Measurements from ENCODE around the gene SETSIP.
"Not testable (repeated sequence)": the region's sequence is repeated elsewhere in the genome, so short reads cannot be mapped to it uniquely, and the experiment has no call there.

The SETSIP gene

DNA sequence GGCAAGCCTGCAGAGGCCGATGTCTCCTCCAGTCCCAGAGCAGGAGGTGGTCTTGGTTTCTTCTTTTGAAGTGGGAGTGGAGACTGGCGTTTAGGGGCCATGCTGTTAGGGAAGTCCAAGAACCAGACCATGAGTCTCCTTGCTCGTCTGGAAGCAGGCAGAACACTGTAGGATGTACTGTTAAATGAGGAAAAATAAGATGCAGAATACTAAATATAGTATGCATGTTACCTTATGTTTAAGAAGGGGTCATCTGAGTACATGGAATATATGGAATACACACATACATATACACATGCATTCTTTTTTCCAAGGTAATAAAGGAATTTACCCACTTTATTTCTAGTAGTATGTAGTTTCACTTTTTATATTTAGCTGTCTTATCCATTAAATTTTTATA, at the start of gene SETSIP:
Gene SETSIP (minus strand): TSS at position 101 of the 400 bp plus-strand sequence. CDS start 0 bp downstream, at position 101.
- no peak for DNase-seq

DNA sequence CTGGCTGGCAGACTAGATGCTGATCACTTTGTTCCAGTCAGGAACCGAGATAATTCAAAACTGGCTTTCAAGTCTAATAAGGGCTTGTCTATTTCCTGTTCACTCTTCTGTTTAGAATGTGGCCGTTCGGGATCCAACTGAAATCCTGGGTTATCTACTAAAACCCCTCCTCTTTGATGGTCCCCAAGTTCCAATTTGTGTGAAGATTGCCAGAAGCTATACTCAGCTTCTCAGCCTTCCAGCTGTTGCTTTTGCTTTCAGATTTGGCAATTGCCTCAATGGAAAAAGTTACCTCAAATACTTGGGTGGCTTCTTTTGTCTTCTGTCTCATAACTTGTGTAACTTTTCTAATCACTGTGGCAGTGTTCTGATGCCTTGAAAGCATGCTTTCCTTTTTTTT, 48.7 kb upstream of the SETSIP start:
- DNase-seq: no peak

GRCh38 chr1:92118826-92119225, 43.6 kb upstream of the SETSIP start:
- no peak for DNase-seq

DNA sequence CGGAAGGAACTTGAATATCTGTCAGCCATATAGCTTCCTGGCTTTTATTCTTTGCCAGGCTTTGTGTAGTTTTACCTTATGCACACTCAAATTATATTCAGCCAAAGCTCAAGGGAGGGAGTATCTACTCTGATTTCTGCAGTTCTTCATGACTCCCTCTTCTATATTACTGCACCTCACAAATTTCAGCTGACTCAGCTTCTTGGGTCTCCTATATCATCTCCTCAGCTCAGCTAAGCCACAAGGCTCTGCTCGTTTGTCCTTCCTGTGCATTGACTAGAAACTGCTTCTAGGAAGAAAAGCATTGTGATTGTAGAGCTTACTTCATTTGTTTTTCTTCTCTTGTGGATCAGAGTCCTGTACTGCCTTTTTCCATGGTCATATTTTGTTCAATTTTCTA, 42.3 kb upstream of the SETSIP start:
- no peak for DNase-seq

- no peak for DNase-seq
These were observed 33.4 kb upstream of the SETSIP start for GRCh38 chr1:92108631-92109030.

DNA sequence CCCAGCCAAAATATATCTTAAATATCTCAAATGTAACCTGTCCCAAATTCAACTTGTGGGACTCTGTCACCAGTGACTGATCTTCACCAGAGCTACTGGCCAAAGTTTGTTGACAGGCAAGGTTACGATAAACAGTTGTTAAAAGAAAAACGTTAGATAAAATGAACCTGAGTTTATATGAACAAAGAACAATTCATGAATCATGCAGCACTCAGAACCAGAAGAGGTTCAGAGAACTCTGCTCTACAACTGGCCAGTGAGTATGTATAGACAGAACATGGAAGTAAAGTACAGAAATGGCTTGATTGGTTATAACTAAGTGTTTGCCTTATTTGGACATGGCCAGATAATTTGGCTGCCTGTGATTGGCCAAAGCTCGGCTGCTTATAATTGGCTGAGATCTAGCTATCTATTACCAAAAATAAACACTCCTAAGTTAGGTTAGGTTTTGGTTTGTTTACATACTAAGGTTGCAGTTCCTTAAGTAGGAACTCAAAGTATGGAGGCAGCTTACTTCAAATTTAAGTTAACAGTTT, 30.4 kb upstream of the SETSIP start:
- DNase-seq: no peak

GRCh38 chr1:92096317-92096716, 21.1 kb upstream of the SETSIP start:
- no peak for DNase-seq

DNA sequence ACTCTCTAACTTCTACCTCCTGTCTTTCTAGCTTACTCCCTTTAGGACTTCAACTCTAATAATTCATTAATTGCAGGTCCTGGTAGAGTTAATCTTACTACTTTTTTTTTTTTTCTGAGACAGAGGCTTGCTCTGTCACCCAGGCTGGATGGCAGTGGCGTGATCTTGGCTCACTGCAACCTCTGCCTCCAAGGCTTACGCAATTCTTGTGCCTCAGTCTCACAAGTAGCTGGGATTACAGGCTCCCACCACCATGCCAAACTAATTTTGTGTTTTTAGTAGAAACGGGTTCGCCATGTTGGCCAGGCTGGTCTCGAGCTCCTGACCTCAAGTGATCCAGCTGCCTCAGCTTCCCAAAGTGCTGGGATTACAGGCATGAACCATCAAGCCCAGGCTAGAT, 20.7 kb upstream of the SETSIP start:
- no peak for DNase-seq

- DNase-seq: no peak
These were observed 19.4 kb upstream of the SETSIP start for GRCh38 chr1:92094595-92094994.

DNA sequence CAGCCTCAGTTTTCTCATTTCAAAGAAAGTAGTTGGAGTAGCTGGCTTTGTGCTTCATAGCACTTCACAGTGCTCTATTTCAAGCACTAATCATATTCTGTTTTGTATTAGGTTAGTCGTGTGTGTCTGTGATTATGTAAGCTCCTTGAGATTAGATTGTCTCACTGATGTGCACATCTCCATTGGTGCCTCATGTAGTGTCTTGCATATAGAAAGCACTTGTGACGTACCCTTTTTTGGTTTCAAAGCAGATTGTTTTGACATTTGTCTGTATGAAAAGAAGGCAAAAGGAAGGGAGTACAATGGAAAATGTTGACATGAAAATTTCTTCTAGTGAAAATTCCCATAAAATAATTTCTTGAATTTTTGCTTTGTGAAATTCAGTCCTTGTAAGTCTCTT, 18.9 kb upstream of the SETSIP start:
- DNase-seq: no peak

DNA sequence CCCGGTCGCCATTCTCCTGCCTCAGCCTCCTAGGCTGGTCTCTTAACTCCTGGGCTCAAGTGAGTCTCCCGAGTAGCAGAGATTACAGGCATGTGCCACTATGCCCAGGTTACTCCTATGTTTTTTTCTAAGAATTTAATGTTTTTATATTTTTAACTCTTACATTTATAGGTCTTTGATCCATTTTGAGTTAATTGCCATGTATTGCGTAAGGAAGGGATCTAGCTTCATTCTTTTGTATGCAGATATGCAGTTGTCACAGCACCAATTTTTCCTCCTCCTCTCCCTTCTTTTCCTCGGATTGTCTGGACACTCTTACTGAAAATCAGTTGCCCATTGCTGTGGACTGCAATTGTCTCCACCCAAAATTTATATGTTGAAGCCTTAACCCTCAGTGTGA, 16.4 kb upstream of the SETSIP start:
- DNase-seq: no peak

GRCh38 chr1:92087542-92087941, 12.3 kb upstream of the SETSIP start:
- peak; percentile 21 to 40 for DNase-seq

DNA sequence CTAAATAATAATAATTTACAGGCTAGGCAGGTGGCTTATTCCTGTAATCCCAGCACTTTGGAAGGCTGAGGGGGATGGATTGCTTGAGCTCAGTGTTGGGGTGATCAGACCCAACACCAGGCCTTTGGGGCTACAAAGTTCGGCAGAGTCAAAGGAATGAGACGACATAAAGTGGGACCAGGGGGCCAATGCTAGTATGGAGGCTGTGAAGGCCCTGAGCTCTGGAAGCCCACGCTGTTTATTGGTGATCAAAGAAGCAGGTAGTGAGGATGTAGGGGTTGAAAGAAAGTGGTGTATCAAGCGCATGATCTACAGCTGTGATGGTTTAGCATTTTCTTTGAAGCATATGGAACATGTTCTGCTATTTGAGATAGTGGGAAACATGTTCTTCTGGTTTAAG, 10.5 kb upstream of the SETSIP start:
- DNase-seq: no peak

GRCh38 chr1:92084651-92085050, 9.4 kb upstream of the SETSIP start:
- no peak for DNase-seq

- DNase-seq: no peak
These were observed 5.8 kb upstream of the SETSIP start for GRCh38 chr1:92081031-92081430.

DNA sequence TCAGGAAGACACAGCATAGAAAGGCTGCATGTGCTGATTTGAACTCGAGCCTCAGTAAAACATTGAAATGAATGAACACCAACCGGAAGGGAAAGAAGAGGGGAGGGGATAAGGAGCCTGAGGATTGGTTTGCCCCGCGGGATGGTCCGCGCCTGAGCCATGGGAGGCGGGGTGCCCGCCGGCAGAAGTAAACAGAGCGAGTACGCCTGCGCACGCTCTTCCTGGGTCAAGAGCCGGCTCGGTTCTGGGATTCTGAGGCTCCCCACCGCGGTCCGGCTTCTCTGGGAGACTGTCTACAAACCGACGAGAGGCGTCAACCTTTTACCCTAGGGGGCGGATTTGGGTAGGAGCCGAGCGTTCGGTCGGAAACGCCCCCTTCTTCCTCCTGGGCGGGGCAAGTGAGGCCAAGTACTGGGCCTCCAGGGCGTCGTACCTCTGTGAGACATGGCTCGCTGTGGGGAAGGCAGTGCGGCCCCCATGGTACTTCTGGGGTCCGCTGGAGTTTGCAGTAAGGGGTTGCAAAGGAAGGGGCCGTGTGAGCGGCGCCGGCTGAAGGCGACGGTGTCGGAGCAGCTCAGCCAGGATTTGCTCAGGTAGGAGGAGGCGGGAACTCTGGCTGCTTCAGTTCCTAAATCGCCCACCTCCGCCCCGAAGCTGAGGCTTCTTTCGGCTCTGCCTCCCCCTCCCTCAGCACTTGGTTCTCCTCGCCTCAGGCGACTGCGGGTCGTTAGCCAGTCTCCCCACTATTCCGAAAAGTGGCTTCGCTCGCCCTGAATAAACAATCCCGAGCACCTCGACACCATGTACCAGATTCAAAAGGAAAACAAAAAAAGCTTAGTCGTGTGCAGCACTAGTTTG, 5.1 kb upstream of the SETSIP start, which contains the start of gene BTBD8:
Gene BTBD8 (plus strand): TSS at position 218 of the 858 bp plus-strand sequence. CDS start 227 bp downstream, at position 445.
- DNase-seq: peak; percentile 65 to 69

DNA sequence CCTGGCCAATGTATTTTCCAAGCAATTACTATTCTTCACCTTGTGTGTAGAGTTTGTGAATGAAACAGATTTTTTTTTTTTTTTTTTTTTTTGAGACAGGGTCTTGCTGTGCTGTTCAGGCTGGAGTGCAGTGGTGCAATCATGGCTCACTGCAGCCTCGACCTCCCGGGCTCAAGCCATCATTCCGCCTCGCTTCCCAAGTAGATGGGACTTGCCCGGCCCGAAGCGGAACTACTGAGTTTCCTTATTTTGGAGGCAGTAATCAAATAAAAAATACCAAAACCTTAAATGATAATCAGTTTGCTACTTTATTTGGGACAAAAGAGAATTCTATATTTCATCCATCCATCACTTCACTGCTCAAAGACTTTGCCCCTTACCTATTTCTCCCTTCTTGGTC, 4.2 kb upstream of the SETSIP start:
- no peak for DNase-seq

GRCh38 chr1:92078077-92078476, 2.9 kb upstream of the SETSIP start:
- DNase-seq: not testable (repeated sequence)

GRCh38 chr1:92076363-92076762, 1.2 kb upstream of the SETSIP start:
- no peak for DNase-seq

DNA sequence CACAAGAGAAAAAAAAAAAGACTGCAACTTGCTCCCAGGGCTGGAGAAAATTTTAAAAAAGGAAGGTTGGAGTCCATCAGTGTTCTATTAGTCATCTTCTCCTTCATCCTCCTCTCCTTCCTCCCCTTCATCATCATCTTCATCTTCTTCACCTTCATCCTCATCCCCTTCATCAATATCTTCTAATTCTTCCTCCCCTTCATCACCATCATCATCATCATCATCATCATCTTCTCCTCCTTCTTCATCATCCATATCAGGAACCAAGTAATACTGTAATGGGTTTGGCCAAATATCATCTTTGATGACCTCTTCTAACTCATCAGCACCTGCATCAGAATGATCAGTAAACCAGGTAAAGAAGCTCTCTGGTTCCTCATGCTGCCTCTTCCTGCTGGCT, 765 bp downstream of the SETSIP start:
- DNase-seq: not testable (repeated sequence)

DNA sequence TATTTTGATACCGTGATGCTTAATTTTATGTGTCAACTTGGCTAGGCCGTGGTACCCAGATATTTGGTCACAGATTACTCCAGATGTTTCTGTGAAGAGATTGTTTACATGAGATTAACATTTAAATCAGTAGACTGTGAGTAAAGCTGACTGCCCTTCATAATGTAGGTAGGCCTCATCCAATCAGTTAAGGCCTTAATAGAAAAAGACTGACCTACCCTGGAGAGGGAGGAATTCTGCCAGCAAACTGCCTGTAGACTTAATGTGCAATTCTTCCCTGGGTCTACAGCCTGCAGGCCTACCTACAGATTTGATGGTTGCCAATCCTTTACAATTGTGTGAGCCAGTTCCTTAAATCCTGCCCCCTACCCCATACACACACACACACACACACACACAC, 4.3 kb downstream of the SETSIP start:
- DNase-seq: no peak

DNA sequence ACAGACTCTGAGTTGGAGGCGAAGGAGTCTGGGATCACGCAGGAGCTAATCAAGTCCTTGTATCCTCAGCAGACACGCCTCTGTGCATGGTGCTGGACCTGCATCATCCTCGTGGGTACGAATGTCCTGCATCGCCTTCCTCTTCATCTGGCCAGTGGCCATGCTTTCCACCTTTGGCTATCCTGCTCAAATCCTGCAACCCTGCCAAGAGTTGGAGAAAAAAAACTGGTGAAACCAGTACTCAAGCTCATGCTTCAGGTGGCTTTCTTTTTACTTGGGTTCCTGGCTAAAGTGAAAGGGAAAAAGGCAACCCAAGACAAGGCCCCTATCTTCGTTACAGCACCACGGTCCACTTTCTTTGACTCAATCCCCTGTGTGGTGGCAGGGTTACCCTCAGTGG, 8.9 kb downstream of the SETSIP start:
- no peak for DNase-seq

GRCh38 chr1:92065042-92065441, 10.2 kb downstream of the SETSIP start:
- no peak for DNase-seq

DNA sequence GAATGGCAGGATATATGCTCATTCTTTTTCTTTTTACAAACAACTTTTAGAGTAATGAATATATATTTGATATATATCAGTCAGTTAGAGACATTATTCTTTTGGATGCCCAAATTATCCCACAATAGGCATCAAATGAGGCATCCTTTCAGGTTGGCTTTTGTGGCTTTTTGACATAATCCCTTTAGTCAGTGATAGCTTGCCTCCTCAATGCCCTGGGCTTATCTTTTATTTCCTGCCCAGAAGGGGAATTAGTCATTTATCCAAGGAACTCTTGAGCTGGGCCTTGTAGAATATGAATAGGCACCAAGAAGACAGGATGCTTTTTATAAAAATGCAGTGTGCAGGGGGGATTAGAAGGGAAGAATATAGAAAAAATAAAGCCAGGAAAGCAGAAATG, 23.3 kb downstream of the SETSIP start:
- no peak for DNase-seq

Data from NCI-H524 (cell line).